ENCODE data around the gene KIF3B.

DNA sequence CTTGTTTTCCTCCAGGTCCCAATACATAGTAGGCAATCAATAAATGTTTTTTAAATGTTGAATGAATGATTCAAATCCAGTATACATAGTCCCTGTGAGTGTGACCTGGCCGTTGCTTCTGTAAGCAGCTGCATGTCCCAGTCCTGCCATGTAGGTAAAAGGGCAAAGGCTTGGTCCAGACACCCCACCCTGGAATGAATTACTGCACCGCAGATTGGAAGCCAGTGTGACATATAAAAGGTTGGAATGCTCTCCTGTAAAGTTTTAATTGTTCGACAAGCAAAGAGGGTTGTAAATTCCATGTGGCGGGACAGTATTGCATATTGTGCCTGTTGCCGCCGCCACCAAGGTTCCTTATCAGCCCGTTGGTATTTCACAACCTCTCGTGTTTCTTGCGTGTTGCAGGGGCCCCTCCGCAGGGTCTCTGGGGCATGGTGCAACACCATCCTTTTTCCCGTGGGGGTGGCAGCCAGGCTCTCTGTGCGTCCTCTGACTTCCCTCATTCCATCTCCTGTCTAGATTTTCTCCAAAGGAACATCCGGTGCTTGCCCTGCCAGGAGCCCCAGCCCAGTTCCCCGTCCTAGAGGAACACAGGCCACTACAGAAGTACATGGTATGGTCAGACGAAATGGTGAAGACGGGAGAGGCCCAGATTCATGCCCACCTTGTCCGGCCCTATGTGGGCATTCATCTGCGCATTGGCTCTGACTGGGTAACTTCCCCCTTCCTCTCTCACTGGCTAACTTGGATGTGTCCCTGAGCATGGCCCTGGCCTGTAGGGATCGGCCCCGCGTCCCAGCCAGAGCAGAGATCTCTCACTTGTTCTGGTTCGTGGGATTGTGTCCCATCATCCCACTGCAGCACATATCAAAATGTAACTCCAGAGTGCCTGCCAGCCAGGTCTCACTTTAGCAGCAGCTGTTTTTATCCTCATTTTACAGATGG lies 49.4 kb upstream of the KIF3B start:
- TF ChIP-seq, protein P1, sequence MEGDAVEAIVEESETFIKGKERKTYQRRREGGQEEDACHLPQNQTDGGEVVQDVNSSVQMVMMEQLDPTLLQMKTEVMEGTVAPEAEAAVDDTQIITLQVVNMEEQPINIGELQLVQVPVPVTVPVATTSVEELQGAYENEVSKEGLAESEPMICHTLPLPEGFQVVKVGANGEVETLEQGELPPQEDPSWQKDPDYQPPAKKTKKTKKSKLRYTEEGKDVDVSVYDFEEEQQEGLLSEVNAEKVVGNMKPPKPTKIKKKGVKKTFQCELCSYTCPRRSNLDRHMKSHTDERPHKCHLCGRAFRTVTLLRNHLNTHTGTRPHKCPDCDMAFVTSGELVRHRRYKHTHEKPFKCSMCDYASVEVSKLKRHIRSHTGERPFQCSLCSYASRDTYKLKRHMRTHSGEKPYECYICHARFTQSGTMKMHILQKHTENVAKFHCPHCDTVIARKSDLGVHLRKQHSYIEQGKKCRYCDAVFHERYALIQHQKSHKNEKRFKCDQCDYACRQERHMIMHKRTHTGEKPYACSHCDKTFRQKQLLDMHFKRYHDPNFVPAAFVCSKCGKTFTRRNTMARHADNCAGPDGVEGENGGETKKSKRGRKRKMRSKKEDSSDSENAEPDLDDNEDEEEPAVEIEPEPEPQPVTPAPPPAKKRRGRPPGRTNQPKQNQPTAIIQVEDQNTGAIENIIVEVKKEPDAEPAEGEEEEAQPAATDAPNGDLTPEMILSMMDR (conservative IDR thresholded peaks at IDR 0.05; ENCODE audit: low read length) = no peak
- TF ChIP-seq EZH2phosphoT487 (IDR thresholded peaks at IDR 0.05; ENCODE audit: borderline replicate concordance, low read depth, low read length) = no peak
